ENCODE data around the gene WBP1L. TPM values are rescaled to one million over a fixed set of nuclear protein-coding genes. Genes with fewer than 3 reads are reported as not detected.
A peak's percentile ranks its signal among the peaks of the same experiment; 100 is the strongest.

Gene WBP1L
- total RNA-seq, 2 experiments from 2014 or later: 17.6 to 24.4 TPM

DNA sequence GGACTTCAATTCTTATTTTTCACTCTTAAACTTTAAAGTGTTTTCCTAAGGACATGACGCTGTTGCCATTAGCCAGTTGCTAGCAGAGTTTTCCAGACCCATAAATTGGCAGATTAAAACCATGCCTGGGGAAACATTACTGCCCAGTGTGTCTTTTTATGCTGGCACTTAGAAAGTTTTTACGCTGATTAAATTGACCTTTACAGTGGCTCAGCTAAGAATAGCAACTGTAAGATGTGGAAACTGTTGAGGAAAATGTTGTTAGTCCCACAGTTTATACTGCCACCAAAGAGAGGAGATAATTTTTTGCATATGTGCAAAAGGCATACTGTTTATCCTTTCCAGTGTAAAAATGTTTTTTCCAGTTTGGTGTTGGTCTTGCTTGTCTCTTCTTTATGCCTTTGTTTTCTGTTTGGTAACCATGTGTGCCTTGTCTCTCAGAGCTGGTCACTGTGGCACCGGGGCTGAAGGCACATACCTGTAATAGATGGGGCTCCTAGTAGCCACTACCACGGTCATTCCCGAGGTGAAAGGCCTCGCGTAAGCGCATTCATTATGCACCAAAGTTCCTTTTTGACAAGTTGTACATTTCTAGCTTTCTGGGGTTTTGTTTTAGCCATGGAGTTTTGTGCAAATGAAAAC is 48.1 kb downstream of the WBP1L start:
- CTCF ChIA-PET (ENCODE audit: unreplicated experiment): interaction anchor here (0.6 kb wide), 1 partner anchor 18 kb away, joined by 3 read pairs; no protein-coding TSS in a partner anchor
- H3K4me2 ChIP-seq (ENCODE audit: low read length): no peak overlapping the region
- no peak overlapping the region for H3K4me3 ChIP-seq (ENCODE audit: low read depth, low read length, poor library complexity, severe bottlenecking)
- no peak overlapping the region for H3K27ac ChIP-seq (ENCODE audit: low read depth, low read length, poor library complexity, severe bottlenecking)
- peaks cover 5% of the 10 kb centered on the region; the same call in 1 of the 2 replicates for H3K36me3 ChIP-seq (ENCODE audit: insufficient read depth, low read length)
- no TSS peak for BruUV-seq (replicated peaks)
- DNase-seq (ENCODE audit: low spot score): no peak
- POLR2A ChIA-PET: interaction anchor here (1.3 kb wide), 1 partner anchor 9 kb away, joined by 5 read pairs; no protein-coding TSS in a partner anchor
- peaks cover 15% of the 10 kb centered on the region for H3K4me1 ChIP-seq (ENCODE audit: insufficient read depth, low read length, poor library complexity, severe bottlenecking)
- no peaks in the 10 kb centered on the region for H3K79me2 ChIP-seq (ENCODE audit: insufficient read depth, low read depth, low read length)
- H2AFZ ChIP-seq (ENCODE audit: low read length): no peak overlapping the region
- H4K20me1 ChIP-seq (ENCODE audit: insufficient read depth, low read length): no peaks in the 10 kb centered on the region
- H3K9me3 ChIP-seq (ENCODE audit: low read length): no peaks in the 10 kb centered on the region
- intact Hi-C loops (cut with micrococcal nuclease; ENCODE audit: unreplicated experiment): no loop called here
- no peak for TF ChIP-seq CTCF (conservative IDR thresholded peaks at IDR 0.05; ENCODE audit: low read length)
- no peak for TF ChIP-seq EZH2phosphoT487 (IDR thresholded peaks at IDR 0.05; ENCODE audit: borderline replicate concordance, low read depth, low read length)
- H3K9me2 ChIP-seq (ENCODE audit: insufficient read depth, low read length): no peaks in the 10 kb centered on the region

GRCh38 chr10:102795453-102796406 is 52.0 kb downstream of the WBP1L start:
- Histone ChIP-seq H4K20me1 (ENCODE audit: insufficient read depth, low read length) (no peaks in the 10 kb centered on the region), H3K4me2 (ENCODE audit: low read length) (peak overlapping the region; percentile 59), H3K79me2 (ENCODE audit: insufficient read depth, low read depth, low read length) (no peaks in the 10 kb centered on the region), H3K9me3 (ENCODE audit: low read length) (no peaks in the 10 kb centered on the region), H3K36me3 (ENCODE audit: insufficient read depth, low read length) (peaks cover 26% of the 10 kb centered on the region), H2AFZ (ENCODE audit: low read length) (peak overlapping the region; percentile 18; the same call in 1 of the 2 replicates), H3K9me2 (ENCODE audit: insufficient read depth, low read length) (no peaks in the 10 kb centered on the region), H3K4me3 (ENCODE audit: low read depth, low read length, poor library complexity, severe bottlenecking) (no peak overlapping the region), H3K27ac (ENCODE audit: low read depth, low read length, poor library complexity, severe bottlenecking) (peak overlapping the region; percentile 11), H3K4me1 (ENCODE audit: insufficient read depth, low read length, poor library complexity, severe bottlenecking) (peaks cover 18% of the 10 kb centered on the region)
- no TSS peak for BruUV-seq (replicated peaks)
- DNase-seq (ENCODE audit: low spot score): no peak
- ChIA-PET POLR2A (interaction anchor here (0.6 to 1.1 kb wide), 3 partner anchors 21 to 80 kb away, joined by 3 to 7 read pairs (median 3); no protein-coding TSS in a partner anchor), CTCF (ENCODE audit: unreplicated experiment) (no interaction called here)
- TF ChIP-seq CTCF (conservative IDR thresholded peaks at IDR 0.05; ENCODE audit: low read length): no peak
- TF ChIP-seq EZH2phosphoT487 (IDR thresholded peaks at IDR 0.05; ENCODE audit: borderline replicate concordance, low read depth, low read length): no peak
- intact Hi-C loops (cut with micrococcal nuclease; ENCODE audit: unreplicated experiment): no loop called here
